MM.1S (cell line): Measurements from ENCODE around the gene ATRN.

Experiments
- EZH2 ChIP-seq: fragments of 300-600 bp; sonication (generic); optimal IDR thresholded peaks from 2 replicates; pipeline ENCODE3; 2017; ENCODE audit warnings: low read depth, mild to moderate bottlenecking, antibody characterized with exemption, low read length, mixed read lengths
- EZH2phosphoT487 ChIP-seq: fragments of 300-600 bp; sonication (generic); IDR thresholded peaks from 2 replicates; pipeline ENCODE4 v1.6.1; 2018; ENCODE audit warnings: antibody characterized with exemption, low read length
- TF ChIP-seq, protein P1 (sequence below): fragments of 300-600 bp; sonication (generic); IDR thresholded peaks from 2 replicates; pipeline ENCODE4 v1.5.1; 2016; ENCODE audit warnings: antibody characterized with exemption, low read length, mixed read lengths

DNA sequence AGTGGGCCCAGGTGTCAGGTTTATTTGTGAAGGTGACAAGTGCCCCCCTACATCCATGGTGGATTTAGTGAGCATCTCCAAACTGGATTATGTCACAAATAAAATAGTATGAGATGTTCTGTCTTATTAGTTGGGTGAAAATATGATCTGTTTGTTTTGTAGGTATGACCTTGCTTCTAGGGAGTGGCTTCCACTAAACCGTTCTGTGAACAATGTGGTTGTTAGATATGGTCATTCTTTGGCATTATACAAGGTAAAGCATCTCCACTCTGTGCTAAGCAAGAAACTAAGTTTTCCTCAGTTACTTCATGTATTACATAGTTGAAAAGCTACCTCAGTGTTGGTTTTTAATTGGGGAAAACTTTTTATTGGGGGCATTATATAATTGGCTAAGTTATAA lies 88.4 kb downstream of the ATRN start:
- TF ChIP-seq, protein P1, sequence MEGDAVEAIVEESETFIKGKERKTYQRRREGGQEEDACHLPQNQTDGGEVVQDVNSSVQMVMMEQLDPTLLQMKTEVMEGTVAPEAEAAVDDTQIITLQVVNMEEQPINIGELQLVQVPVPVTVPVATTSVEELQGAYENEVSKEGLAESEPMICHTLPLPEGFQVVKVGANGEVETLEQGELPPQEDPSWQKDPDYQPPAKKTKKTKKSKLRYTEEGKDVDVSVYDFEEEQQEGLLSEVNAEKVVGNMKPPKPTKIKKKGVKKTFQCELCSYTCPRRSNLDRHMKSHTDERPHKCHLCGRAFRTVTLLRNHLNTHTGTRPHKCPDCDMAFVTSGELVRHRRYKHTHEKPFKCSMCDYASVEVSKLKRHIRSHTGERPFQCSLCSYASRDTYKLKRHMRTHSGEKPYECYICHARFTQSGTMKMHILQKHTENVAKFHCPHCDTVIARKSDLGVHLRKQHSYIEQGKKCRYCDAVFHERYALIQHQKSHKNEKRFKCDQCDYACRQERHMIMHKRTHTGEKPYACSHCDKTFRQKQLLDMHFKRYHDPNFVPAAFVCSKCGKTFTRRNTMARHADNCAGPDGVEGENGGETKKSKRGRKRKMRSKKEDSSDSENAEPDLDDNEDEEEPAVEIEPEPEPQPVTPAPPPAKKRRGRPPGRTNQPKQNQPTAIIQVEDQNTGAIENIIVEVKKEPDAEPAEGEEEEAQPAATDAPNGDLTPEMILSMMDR: no peak
- TF ChIP-seq EZH2phosphoT487 (no peak), EZH2 (no peak)
